NCI-H2107 (cell line): ENCODE results near the gene DLG3.

Experiments used
- DNase-seq: peaks from one replicate; lab custom pipeline; 2025; lab: John Stamatoyannopoulos, UW

The DLG3 gene

GRCh38 chrX:70437921-70438665 is 6.5 kb upstream of the DLG3 start:
- no peak for DNase-seq

- DNase-seq: no peak
Observed at GRCh38 chrX:70439016-70439415, 5.6 kb upstream of the DLG3 start.

DNA sequence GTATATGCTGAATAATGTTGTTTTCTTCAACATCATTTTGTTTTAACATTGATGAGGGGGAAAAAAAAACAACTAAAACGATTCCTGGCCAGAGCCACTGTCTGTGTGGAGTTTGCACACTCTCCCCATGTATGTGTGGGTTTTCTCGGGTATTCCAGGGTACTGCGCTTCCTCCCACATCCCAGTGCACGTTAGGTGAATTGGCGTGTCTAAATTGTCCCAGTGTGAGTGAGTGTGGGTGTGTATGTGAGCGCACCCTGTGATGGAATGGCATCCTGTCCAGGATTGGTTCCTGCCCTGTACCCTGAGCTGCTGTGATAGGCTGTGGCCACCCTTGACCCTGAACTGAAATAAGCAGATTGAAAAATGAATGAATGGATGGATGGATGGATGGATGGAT is 2.4 kb upstream of the DLG3 start:
- no peak for DNase-seq

DNA sequence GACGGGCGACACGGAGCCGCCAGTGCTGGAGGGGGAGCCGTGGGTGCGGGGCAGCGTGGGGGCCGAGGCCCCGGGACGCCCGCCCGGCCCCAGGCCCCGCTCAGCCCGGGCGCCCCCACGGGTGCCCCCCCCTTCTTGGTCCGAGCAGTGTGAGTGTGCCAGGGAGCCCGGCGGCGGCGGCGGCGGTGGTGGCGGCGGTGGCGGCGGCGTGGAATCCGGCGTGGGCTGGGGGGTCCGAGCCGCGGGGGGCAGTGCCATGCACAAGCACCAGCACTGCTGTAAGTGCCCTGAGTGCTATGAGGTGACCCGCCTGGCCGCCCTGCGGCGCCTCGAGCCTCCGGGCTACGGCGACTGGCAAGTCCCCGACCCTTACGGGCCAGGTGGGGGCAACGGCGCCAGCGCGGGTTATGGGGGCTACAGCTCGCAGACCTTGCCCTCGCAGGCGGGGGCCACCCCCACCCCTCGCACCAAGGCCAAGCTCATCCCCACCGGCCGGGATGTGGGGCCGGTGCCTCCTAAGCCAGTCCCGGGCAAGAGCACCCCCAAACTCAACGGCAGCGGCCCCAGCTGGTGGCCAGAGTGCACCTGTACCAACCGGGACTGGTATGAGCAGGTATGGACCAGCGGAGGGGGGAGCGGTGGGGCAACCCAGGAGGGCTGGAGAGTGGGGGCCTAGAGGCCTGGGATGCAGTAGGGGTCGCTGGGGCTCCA is 466 bp downstream of the DLG3 start:
- no peak for DNase-seq

DNA sequence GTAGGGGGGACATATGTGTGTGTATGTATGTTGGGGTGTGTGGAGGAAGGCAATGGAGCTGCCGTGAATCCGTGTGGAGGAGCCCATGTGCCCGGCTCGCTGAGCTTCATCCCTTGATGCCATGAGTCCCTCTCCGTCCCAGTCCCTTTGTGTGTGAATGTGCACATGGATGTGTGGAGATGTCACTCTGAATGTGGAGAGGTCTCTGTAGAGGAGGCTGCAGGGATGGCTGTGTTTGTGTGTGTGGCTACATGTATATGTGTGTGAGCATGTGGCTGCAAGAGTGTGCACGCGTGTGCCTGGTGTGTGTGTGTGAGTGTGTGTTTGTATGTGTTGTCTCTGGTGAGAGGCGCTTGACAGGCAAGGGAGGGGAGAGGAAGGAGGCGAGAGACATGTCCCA is 1.3 kb downstream of the DLG3 start:
- no peak for DNase-seq

GRCh38 chrX:70446380-70447350 is 2.0 kb downstream of the DLG3 start:
- no peak for DNase-seq

DNA sequence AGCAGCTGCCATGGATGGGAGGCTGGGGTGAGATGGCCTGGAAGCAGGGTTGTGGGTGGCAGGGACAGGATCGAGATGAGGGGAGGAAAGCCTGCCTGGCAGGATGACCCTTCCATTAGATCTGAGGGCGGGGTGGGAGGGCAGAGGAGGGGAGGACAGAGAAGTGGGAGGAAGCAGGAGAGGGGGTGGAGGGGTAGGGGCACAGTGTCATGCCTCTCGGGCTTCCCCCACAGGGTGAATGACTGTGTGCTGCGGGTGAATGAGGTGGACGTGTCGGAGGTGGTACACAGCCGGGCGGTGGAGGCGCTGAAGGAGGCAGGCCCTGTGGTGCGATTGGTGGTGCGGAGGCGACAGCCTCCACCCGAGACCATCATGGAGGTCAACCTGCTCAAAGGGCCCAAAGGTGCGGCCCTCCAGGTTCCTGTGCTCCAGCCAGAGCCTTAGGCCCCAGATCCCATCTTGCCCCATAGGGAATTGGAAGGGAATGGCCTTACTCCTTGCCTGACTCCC is 4.9 kb downstream of the DLG3 start:
- no peak for DNase-seq

DNA sequence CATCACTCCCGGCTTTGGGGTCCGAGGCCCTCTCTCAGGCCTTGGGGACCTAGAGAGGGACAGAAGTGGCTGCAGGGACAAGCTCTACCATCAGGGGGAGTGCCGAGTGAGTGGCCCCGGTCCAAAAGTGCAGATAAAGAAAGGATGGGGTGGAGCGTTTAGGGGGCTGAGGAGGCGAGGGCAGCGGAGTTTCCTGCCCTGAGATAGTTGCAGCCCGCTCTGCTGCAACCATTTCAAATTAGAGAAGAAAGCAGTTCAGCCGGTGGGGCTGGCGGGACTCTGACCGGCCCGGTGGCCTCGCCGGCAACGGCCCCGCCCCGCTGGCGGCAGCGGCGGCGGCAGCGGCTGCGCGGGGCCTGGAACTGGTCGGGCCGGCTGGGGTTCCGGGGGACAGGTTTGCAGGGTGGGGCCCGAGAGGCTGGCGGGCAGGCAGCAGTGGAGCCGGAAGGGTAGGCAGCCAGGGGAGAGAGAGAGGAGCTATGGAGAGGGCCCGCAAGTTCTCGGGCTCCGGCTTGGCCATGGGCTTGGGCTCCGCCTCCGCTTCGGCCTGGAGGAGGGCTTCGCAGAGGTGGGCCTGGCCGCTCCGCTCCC is 7.6 kb downstream of the DLG3 start:
- DNase-seq: peak; percentile 23

DNA sequence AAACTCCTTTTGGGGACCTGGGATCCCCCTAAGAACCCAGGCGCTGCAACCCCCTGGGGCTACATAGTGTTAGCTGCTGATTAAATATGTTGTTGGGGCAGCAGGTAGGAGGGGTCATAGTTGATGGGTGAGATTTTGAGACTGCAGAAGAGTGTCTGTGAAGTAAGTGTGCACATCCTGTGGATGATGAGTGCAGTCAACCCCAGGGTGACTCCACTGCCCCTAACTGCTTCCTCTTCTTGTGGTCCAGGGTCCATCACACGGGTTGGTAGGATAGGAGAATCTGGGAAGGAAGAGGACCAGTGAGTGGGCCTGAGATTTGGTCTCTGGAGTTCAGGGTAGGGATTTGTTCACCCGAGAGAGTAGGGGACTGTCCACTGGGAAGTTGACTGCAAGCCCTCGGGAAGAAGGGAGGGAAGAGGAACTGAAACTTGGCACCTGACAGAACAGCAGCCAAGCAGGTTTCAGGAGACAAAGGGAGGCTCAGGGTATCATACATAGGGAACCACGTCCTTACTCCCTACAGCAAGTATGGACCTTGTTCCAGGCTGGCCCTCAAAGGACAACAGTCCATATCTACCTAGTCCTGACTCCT is 8.5 kb downstream of the DLG3 start:
- no peak for DNase-seq

DNA sequence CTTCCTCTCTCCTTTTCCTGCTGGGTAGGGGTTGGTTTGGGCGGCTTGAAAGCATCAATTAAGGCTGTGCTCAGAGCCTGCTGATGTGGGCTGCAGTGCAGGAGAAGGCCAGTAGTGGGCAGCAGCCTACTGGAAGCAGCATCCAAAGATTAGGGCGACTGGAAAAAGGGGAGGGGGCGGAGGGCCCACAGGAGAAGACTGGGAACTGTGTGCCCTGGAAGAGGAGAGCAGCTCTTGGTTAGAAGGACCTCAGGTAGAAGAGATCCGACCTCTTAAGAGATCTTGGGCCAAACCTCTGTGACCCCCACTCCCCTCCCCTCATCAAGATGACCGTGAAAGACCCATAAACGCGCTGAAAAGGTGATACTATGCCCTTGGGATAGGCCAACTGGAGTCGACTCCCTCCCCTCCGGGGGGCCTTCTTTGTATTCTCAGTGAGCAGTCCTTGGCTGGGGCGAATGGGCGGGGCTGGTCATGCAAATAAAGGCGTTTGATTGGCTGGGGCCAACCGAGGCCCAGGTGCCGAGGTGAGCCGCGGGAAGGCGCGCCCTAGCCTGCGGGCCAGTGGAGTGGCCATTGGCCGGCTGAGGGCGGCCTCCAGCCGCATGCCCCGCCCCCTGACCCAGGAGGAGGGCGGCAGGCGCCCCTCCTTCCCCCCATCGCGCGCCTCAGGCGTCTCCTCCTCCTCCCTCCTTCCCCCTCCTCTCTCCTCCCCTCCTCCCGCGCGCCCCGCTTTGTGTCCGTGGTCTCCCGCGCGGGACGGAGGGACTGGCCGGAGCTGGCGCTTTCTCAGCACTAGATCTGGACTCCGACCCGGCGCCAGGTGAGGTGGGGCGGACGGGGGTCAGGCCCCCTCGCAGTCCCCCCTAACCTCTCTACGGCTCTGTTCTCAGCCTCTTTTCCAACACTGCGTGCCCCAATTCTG is 10.1 kb downstream of the DLG3 start:
- DNase-seq: peak; percentile 90

DNA sequence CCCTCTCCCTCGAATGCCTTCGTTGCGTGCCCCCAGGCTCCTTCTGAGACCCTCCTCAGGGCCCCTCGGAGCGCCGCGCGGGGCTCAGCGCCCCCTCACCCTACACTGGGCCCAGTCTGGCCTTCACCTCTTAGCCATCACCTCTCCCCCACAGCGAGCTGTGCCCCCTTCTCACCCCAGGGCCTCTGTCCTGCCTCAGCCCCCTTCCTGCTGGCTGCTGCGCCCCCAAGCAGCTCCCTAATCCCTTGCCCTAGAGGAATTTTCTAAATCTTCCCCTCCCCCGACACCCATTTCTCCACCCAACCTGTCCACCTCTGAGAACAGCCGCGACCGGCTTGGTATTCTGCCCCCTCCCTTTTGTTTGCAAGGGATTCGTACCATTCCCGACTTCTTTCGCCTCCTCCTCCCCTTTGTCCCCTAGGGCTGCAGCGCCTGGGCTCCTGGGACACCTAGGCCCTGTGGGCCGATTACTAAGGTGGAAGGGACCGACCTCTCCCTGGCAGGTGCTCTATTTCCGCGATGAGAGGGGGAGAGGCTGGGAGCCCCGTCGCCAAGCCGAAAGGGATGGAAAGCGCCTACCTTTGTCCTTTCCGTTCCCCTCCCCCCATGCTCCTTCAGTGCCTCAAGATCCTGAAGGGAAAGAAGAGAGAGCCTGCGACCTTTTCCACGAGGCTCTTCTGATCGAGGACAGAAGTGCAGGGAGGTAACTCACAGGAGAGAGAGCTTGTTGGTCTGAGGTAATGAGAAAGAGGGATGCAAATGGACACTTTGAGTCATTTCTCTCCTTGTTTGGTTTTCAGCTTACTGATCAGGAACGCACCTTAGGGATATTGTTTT is 10.9 kb downstream of the DLG3 start:
- DNase-seq: peak; percentile 12

GRCh38 chrX:70456256-70456655 is 11.6 kb downstream of the DLG3 start:
- no peak for DNase-seq

- no peak for DNase-seq
Observed at GRCh38 chrX:70461026-70461425, 16.4 kb downstream of the DLG3 start.

- no peak for DNase-seq
Observed at GRCh38 chrX:70464051-70464450, 19.4 kb downstream of the DLG3 start.

GRCh38 chrX:70466968-70467367 is 22.3 kb downstream of the DLG3 start:
- no peak for DNase-seq

DNA sequence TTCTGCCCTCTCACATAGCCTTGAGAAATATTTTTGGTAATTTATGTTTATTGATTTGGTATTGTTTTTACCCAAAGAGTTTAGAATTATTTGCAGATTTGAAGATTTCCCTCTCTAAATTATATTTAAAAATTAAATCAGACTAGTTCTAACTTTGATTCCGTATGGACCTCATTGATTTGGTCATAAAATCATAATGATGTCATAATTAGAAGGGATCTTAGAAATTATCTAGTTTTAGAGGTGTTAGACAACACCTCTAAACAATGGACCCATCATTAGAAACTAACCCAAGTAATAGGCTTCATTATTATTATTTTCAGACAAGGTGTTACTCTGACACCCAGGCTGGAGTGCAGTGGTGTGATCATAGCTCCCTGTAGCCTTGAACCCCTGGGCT is 24.1 kb downstream of the DLG3 start:
- no peak for DNase-seq

- no peak for DNase-seq
Observed at GRCh38 chrX:70470850-70471289, 26.2 kb downstream of the DLG3 start.

GRCh38 chrX:70476166-70476933 is 31.7 kb downstream of the DLG3 start:
- DNase-seq: no peak
